GM18861 (cell line): ENCODE measurements around the gene CHCHD3.
"Not testable (repeated sequence)": the region's sequence is repeated elsewhere in the genome, so short reads cannot be mapped to it uniquely, and the experiment has no call there.

Experiments
- ATAC-seq: cut with Tn5 transposase; IDR thresholded peaks from one replicate; pipeline ENCODE4 v1.9.1; 2021; ENCODE audit not compliant: unreplicated experiment

CHCHD3 gene

DNA sequence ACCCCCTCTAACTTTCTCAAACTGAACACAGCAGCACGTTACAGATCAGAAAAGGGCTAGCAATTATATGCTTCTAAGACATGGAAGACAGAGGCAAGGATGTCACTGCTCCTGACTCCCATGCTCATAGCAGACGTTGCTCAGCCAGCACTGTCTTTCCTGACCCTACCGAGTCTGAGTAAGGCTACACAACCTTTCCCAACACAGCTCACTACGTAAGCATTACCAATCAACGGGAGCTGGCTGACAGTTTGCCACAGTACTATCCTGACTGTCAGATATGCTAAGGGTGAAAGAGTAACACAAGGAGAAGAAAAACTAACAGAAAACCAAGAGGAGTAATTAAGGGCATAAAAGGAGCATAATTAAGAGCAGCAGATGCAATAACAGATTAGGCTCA lies 171.2 kb downstream of the CHCHD3 start:
- no peak for ATAC-seq

DNA sequence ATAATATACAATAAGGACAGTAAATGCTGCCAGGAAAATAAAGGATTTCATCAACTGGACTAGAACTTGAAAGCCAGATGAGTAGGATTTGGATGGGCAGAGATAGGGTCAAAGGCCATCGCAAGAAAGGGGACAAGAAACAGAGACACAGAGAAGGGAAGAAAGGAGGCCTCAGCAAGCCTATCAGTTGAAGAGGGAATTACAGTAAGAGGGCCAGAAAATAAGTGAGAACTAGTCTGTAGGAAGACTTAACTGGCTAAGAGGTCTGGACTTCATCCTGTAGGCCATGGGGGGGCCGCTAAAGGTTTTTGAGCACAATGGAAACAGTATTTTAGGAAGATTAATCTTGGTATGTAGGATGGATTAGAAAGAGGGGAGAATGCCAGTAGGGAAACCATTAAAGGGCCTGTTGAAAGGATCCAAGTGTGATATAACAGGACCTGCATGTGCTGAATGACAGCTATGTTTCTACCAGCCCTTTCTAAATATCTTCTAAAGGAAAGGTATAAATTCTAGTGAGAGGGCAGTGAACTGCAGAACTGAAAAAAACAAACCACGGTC lies 174.4 kb downstream of the CHCHD3 start:
- no peak for ATAC-seq

DNA sequence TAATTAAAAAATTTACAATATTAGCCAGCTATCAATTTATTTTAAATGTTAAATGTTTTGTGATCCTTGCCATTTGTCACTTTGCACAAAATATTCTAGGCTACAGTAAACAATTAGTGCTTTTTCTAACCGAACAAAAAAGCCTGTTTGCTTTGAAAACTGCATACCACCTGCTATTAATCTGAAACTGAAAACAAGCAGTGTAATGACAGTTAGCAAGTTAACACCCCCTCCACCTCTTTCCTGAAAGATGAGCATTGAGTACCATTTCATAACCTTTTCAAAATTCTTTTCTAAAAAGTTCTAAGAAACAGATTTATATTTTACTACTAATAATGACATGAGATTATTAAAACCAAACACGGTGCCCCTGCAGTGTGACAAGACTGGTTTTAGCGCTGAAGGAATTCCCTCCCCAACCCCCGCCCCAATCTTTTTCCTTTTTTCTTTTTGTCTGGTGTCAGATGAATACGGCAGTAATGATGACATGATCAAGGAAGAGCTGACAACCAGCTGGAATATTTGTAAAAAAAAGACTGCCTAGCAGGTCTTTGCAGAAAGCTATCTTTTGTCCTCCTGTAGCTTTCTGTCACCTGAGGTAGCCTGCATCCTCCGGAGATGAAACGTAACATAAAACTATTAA lies 175.6 kb downstream of the CHCHD3 start:
- no peak for ATAC-seq

DNA sequence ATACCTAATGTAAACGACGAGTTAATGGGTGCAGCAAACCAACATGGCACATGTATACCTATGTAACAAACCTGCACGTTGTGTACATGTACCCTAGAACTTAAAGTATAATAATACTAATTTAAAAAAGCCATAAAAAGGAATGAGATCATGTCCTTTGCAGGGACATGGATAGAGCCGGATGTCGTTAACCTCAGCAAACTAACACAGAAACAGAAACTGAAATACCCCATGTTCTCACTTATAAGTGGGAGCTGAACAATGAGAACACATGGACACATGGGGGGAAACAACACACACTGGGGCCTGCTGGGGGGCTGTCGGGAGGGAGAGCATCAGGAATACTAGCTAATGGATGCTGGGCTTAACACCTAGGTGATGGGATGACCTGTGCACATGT lies 176.8 kb downstream of the CHCHD3 start:
- ATAC-seq: not testable (repeated sequence)

DNA sequence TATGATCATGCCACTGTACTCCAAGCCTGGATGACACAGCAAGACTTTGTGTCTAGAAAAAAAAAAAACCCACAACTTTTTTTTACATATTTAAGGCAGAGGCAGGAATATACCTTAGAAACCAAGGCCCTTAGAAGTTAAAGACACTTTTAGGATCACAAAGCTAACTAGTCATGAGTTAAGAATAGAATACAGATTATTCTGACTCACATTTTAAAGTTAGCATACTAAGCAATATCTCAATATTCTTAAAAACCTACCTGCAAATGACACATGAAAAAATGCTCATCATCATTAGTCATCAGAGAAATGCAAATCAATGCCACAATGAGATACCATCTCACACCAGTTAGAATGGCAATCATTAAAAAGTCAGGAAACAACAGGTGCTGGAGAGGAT lies 177.7 kb downstream of the CHCHD3 start:
- ATAC-seq: no peak

DNA sequence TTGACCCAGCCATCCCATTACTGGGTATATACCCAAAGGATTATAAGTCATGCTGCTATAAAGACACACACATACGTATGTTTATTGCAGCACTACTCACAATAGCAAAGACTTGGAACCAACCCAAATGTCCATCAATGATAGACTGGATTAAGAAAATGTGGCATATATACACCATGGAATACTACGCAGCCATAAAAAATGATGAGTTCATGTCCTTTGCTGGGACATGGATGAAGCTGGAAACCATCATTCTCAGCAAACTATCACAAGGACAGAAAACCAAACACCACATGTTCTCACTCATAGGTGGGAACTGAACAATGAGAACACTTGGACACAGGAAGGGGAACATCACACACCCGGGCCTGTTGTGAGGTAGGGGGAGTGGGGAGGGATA lies 179.6 kb downstream of the CHCHD3 start:
- not testable (repeated sequence) for ATAC-seq

DNA sequence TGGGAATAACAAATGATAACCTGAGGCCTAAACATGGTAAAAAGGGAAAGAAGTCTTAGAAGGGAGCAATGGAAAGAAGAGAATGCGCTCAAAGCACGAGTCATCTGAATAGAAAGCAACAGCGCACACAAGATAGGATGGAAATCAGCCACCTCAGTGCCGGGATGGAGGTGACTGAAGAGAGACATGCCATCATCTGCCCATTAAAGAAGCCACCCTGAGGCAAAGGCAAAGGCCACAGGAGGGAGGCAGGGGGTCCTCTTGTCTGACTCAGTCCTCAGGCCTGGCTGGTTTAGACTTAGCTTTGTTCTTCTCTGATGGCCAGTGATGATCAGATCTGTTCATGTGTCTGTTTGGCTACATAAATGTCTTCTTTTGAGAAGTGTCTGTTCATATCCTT lies 180.6 kb downstream of the CHCHD3 start:
- no peak for ATAC-seq

DNA sequence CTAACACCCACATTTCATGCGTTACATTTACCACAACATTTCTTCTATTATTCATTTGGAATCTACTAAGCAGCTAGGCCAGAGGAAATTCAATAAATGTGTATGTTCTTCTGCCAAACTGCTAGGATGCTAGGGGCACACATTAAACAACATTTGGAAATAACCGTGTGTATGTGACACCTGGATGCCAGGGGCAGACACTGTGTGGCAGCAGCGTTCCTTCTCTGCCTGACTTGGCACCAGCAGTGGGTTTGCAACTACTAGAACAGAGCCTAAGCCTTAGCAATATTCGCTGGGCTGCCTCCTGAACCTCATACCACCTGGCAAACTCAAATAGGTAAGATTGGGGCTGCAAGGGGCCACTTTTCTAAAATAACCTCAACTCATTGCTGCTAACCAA lies 182.1 kb downstream of the CHCHD3 start:
- ATAC-seq: no peak

DNA sequence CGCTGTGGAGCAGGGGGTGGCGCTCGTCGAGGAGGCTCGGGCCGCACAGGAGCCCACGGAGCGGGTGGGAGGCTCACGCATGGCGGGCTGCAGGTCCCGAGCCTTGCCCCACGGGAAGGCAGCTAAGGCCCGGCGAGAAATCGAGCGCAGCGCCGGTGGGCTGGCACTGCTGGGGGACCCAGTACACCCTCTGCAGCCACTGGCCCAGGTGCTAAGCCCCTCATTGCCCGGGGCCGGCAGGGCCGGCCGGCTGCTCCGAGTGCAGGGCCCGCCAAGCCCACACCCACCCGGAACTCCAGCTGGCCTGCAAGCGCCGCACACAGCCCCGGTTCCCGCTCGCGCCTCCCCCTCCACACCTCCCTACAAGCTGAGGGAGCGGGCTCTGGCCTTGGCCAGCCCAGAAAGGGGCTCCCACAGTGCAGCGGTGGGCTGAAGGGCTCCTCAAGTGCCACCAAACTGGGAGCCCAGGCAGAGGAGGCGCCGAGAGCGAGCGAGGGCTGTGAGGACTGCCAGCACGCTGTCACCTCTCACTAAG lies 183.2 kb downstream of the CHCHD3 start:
- ATAC-seq: not testable (repeated sequence)

DNA sequence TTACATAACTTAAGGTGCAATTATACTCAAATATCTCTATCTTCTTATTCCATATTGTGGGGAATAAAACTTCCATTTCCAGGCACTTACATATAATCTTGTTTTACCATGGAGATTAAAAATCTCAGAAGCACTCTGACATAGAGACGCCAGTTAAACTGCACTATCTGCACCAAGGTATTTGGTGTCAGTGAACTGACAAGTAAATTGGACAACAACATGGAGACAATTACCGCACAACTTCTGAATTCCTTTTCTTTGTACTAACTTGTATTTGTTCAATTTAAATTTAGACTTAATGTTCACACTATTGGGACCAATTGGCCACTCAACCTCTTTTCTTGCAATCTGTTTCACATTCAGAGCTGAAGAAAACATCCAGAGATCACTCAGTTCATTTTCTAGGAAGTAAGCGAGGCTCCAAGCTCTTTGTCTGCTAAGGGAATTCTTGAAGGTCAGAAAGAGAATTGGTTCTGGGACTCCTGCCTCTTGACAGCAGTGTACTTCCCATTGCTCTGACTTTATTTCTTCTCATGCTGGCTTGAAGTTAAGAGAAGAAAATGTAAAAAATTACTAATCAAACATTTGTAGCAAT lies 184.7 kb downstream of the CHCHD3 start:
- ATAC-seq: no peak

DNA sequence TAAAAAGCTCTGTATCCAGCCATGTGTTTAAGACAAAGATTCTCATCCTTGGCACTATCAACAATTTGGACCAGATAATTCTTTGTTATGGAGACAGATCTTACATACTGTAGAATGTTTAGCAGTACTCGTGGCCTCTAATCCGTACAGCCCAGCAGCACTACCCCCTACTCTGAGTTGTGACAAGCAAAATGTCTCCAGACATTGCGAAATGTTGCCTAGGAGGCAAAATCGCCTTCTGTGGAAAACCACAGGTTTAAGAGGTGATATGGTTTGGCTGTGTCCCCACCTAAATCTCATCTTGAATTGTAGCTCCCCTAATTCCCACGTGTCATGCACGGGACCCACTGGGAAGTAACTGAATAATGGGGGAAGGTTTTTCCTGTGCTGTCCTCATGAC lies 186.7 kb downstream of the CHCHD3 start:
- ATAC-seq: no peak

DNA sequence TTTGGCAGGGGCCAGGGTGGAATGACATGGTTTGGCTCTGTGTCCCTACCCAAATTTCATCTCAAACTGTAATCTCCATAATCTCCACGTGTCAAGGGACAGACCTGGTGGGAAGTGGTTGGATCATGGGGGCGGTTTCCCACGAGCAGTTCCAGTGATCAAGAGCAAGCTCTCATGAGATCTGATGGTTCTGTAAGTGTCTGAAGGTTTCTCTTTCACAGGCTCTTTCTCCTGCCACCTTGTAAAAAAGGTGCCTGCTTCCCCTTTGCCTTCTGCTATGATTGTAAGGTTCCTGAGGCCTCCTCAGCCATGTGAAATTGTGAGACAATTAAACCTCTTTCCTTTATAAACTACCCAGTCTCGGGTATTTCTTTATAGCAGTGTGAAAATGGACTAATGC lies 188.3 kb downstream of the CHCHD3 start:
- ATAC-seq: no peak

DNA sequence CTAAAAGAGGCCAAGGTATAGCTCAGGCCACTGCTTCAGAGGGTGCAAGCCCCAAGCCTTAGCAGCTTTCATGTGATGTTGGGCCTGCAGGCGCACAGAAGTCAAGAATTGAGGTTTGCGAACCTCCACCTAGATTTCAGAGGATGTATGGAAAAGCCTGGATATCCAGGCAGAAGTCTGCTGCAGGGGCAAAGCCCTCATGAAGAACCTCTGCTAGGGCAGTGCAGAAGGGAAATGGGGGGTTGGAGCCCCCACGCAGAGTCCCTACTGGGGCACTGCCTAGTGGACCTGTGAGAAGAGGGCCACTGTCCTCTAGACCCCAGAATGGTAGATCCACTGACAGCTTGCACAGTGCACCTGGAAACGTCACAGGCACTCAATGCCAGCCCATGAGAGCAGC lies 189.1 kb downstream of the CHCHD3 start:
- not testable (repeated sequence) for ATAC-seq

DNA sequence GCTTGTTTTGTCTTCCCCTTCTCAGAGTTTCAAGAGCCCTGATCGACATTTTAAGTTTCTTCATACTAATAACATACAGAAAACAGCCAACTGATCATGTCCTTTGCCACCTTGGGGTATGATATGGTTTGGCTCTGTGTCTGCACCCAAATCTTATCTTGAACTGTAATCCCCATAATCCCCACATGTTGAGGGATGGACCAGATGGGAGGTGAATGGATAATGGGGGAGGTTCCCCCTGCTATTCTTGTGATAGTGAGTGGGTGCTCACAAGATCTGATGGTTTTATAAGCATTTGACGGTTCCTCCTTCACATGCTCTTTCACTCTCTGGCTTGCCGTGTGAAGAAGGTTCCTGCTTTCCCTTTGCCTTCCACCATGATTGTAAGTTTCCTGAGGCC lies 190.3 kb downstream of the CHCHD3 start:
- no peak for ATAC-seq

DNA sequence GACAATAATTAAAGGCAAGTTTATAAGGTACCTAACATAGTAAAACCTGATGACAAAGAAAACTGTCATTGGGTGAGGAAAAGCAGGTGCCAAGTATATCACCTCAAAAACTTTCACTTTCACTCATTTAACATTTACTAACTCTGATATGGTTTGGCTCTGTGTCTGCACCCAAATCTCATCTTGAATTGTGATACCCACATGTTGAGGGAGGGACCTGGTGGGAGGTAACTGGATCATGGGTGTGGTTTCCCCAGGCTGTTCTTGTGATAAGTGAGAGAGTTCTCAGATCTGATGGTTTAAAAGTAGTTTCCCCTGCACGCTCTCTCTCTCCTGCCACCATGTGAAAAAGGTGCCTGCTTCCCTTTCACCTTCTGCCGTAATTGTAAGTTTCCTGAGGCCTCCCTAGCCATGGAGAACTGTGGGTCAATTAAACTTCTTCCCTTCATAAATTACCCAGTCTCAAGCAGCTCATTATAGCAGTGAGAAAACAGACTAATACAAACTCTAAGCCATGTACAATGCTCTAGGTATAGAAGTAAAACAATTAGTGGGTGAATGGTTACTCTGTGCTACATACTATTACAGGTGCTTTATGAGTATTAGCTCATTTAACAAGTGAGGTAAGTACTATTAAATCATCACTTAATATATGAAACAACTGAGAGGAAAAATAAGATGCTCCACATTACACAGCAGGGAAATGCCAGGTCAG lies 199.0 kb downstream of the CHCHD3 start:
- ATAC-seq: peak; percentile 60

DNA sequence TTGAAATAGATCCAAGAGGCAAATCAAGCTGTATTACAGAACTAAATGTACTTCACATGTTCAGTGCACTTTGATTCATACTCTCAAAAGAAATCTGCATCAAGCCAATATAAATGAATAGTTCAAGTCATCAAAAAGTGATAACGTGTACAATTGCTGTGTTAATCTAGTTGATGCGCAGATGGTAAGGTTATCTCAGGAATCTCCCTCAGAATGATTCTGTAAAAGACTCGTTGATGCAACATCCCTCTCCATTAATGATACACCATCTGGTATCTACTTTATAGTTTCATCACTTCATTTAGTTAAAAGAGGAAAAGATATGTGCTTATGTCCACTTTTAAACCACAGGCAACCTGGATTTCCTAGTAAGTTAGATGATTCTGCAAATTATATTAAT lies 200.6 kb downstream of the CHCHD3 start:
- ATAC-seq: no peak

DNA sequence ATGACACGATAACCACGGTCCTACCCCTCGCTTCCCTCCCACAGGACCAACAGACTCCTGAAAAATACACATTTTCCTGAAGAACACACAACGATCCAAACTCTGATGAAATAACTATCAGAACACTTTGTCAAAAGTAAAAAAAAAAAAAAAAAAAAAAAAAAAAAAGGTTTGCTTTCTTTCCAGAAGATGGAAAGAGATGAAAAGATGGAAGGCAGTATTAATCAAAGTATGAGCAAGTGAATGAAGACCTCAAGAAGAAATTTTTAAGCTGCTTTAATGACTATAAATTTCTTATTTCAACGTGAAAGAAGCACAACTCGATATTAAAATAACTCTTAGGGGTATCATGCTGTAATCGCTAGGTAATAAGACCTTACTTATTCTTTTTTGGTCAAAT lies 202.3 kb downstream of the CHCHD3 start:
- no peak for ATAC-seq

DNA sequence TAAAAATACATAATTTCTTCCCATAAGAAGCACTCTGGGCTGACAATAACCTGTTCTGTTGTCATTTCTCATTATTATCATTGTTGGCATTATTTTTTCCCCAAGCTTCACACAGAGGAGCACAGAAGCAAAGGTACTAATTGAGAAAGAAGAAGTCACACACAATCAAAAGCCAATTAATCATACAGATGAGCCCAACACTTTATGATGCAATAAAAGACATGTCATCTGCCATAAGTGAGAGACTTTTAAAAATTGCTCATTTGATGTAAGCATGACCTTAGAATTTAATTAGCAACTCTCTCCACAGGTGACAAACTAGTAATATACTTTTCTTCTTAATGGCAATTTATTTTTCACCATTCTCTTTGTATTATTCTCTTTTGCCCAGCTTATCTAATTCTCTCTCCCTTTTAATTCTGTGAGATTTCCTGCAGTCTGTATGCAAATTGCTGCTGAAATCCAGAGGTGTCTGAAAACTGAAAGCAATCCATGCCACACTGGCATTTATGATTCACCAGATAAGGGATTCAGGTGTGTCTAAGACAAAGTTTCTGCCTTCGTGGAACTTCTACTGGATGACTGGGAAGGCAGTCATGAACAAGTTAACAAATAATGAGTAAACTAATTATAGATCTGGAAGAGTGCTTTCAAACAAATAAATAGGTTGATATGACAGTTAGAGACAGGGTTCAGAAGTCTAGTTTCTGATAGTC lies 203.5 kb downstream of the CHCHD3 start:
- no peak for ATAC-seq

DNA sequence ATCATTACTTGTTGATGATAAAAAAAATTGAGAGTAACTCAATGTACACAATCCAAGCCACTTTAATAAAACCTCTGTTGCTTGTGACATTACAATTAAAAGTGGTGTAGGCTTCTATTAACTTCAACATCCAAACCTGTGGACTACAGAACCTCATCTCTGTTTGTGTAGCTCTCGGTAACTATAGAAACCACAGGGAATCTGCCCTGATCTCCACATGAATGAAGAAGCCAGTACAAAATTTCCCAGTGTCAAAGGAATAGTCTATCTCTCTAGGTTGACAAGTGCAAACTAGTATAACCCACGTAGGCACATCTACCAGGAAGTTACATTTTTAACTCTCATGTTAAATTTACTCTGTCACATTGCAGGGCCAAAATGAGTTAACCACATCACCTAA lies 204.3 kb downstream of the CHCHD3 start:
- no peak for ATAC-seq

DNA sequence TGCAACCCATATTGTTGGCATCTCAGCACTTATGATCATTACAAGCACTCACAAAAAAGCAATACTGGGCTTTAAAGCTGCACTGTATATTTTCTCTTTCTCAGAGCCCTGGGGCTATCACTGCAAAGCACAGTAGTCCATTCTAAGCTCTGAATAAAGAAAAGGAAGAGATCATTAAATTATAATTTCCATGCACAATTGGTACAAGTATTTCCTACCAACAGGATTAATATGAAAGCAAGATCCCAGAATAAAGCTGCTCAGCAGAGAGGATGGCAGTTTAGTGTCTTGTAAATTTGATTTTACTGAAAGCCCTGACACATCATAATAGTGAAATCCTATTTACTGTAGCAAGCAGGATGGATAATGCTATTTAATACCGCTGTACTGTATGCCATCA lies 205.3 kb downstream of the CHCHD3 start:
- ATAC-seq: no peak

DNA sequence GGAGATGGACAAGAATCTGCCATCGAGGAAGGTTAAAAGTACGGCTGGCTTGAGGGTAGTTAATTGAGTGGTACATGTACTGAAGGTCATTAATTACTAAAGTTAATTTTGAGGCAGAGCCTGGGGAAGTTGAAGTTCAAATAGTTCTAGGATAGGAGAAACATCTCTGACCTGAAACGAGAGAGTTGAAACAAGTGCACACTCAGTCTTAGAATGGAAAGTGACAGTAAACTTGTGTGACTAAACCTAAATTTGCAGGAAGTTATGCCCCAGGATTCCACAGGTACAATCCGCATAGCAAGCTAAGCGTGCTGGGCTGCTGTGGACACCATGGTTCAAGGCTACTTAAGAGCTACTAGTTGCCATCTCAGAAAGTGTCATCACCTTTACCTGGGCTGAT lies 209.9 kb downstream of the CHCHD3 start:
- no peak for ATAC-seq
